Dermis microvascular lymphatic vessel endothelial cell (primary cell): Measurements from ENCODE around the gene ANKS3. TPM values are rescaled to one million over a fixed set of nuclear protein-coding genes. Genes with fewer than 3 reads are reported as not detected.

ENCODE experiments used
- DNase-seq, 2 donors: peaks; one replicate each; pipeline versions ENCODE4 v3.0.0 to v3.0.0-alpha.2; 2010; ENCODE audit warnings: low read depth in 2 of 2
- total RNA-seq: library from RNA; depleted of rRNA; stranded (reverse); fragments of >200 nt; gene quantifications from 2 replicates; pipeline ENCODE4 v1.2.1, GENCODE V29; 2014

Gene ANKS3
- total RNA-seq, 1 donor from 2014 or later = 9.0 TPM

DNA sequence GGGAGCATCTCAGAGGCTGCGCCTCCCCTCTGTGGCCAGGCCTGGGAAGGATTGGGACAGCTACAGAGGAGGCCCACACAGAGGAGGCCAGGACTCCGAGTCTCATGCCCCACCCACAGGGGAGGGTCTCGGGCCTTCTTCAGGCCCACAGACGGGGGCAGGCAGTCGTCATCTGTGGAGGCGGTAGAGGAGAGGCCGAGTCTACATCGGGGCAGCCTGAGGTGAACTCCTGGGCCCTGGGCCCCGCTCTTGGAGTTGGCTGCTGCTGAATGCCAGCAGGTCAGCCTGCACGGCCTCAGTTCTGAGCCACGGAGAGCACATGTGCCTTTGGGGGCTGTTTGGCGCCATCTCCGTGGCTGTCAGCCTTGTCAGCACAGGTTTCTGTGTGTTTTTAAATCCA is 48.8 kb downstream of the ANKS3 start:
- no peak for DNase-seq

DNA sequence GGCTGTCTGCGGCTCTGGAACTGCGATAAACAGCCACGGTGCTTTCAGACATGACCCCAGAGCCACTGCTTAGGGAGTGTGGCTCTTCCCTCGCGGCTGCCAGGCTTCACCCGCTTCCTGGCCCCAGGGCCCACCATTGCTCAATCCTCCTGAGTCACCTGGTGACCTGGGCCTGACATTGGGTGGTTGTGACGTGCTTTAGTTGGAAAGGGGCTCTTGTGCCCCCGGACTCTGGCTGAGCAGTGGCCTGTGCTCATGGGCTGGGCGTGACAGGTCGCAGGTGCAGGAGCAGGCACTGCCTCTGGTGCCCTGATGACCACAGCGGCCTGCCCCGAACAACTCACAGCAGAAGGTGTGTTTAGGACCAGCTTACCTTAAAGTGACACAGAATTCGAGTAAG is 49.3 kb downstream of the ANKS3 start:
- DNase-seq = no peak

DNA sequence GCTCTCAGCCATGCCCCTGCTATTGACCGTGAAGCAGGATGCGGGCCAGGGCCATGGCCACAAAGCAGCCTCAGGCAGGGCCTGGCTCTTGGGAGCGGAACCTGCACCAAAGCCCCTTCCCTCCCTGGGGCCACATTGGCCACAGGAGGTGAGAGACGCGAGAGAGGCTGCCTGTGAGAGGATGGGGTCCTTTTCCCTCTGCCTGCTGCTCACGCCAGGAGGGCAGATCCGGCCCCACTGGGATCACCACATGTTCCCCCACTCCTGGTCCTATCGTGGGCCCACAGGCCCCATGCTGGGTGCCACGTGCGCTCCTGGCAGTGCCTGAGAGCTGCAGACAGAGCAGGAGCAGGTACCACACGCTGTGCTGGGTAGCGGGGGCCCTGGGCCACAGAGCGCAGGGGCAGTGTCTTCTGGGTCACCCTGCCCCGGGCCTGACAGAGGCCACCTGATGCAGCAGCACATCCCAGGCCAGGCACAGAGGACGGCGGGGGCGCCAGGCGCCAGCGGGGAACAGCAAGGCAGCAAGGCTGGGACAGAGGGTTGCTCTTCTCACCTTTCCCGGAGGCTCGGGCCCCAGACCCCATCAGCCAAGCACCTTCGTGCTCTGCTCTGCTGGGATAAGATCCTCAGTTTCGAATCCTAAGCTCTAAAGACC is 49.9 kb downstream of the ANKS3 start:
- no peak for DNase-seq

DNA sequence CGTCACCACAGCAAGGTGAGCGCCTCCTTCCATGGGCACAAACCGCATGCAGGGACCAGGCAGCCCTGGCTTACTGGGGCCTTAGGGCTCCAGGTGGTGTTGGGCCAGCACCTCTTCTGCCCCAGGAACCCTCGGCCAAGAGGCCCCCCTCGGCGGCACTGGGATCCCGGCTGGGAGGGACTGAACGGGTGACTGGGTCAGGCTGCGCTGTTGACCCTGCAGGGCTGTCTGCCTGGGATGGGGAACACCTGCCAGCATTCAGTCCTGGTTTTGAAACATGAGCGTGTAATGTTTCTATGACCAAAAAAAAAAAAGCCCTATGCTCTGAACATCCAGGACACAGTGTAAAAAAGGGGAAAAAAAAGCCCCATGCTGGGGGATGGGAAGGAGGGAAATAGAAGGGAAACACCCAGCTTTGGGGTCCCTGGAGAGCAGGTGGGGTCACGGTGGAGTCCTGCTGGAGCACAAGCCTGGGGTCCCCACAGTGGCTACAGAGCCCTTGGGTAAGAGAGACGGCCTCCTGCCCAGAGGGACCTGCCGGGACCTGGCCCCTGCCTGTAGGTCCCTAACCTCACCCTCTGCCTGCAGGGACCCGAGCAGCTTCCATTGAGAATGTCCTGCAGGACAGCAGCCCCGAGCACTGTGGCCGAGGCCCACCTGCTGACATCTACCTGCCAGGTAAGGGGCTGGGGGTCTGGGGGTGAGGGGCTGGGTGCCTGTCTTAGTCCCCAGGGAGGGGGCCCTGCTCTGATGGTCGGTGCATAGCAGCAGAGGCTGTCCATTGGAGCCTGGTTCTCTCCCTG is 50.6 kb downstream of the ANKS3 start:
- DNase-seq = no peak

DNA sequence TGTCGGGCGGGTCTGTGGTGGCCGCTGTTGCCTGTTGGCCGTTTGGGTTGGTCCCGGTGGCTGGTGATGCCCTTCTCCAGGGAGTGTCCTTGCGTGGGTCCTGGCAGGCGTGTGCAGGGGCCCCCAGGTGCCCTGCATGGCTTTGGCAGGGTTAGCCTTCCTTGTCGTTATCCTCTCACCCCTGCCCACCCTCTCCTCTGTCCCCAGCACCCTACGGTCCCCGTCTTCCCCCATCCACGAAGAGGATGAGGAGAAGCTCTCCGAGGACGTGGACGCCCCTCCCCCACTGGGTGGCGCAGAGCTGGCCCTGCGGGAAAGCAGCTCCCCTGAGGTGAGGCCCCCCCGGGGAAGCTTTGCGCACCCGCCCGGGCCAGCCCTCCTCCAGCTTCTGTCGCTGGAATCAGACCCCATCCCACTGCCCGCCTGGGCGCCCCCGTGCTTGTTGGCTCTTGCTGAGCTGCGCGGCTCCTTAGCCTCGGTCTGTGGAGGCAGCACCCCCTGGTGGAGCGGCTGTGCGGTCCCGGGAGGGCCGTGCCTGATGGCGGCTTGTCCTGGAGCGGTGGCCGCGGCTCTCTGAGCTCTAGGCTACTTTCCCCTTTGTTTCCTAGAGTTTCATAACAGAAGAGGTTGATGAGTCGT is 51.3 kb downstream of the ANKS3 start:
- peak in 1 of 2 donors; percentile 28 for DNase-seq

DNA sequence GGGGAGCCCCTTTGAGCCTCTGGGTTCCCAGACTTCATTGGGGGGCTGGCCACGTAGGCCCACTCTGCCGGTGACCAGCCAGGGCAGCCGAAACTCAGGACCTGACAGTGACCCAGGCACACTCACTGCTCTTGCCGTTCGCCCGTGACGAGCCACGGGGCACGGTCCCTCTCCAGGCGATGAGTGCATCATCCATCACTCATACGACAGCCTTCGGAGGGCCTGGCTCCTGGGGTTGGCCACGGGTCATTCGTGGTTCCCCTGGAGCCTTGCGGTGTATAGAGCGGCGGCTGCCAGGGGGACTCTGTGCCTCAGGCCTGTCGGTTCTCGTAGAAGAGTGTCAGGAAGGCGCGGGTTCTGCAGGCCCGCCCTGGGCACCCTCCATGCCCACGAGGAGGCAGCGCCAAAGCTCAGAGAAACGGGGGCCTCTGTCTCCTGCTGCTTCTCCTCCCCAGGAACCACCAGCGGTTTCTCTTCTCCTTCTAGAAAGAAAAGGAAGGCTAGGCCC is 51.9 kb downstream of the ANKS3 start:
- no peak for DNase-seq

DNA sequence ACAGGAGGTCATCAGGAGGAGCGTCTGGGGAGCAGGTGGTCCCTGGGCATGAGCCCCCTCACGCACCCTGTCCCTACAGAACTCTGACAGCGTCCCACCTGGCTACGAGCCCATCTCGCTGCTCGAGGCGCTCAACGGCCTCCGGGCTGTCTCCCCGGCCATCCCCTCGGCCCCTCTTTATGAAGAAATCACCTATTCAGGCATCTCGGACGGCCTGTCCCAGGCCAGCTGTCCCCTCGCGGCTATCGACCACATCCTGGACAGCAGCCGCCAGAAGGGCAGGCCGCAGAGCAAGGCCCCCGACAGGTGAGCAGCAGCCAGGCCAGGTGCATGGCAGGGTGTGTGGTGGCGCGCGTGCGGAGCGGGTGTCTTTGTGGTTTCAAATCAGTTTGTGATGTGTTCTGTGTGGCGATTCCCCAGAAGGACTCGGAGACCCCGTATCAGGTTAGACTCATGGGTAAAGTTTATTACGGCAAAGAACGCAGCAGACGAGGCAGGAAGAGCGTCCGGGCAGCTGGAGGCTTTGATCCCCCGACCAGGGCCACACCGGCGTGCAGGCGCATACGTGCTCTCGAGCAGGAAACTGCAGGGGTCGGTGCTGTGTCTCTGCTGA is 52.5 kb downstream of the ANKS3 start:
- no peak for DNase-seq

DNA sequence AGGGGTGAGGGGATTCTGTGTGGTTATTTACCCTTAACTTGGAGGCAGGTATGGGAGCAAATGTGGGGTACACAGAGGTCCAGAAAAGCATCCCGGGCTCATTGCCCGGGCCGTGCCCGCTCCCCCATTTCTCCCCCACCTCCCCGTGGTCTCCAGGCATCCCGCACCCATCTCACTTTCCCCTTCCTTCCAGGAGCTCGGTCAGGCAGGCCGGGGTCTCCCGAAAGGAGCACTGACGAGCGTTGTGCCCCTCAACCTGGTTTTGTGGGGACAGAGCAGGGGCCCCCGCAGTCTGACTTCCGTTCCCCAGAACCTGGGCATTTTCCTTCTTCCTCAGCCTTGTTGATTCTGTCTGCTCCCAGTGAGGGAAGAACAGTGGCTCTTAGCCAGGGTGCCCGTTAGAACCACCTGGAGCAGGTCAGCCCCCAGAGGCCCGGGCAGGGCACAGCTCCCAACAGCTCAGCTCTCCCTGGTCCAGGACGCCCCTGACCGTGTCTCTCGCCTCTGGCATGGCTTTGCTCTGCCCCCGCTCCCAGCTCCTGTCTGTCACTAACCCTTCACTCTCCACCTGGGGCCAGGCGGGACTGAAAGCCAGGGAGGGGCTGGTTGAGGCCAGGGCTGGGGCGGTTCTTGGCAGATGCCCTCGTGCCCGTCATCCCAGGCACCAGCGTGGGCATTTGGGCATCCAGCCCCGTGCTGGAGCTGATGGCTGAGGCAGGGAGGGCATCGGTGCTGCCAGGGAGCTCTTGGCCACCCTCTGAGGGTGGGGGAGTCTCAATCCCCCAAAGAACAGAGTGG is 53.2 kb downstream of the ANKS3 start:
- DNase-seq = no peak

DNA sequence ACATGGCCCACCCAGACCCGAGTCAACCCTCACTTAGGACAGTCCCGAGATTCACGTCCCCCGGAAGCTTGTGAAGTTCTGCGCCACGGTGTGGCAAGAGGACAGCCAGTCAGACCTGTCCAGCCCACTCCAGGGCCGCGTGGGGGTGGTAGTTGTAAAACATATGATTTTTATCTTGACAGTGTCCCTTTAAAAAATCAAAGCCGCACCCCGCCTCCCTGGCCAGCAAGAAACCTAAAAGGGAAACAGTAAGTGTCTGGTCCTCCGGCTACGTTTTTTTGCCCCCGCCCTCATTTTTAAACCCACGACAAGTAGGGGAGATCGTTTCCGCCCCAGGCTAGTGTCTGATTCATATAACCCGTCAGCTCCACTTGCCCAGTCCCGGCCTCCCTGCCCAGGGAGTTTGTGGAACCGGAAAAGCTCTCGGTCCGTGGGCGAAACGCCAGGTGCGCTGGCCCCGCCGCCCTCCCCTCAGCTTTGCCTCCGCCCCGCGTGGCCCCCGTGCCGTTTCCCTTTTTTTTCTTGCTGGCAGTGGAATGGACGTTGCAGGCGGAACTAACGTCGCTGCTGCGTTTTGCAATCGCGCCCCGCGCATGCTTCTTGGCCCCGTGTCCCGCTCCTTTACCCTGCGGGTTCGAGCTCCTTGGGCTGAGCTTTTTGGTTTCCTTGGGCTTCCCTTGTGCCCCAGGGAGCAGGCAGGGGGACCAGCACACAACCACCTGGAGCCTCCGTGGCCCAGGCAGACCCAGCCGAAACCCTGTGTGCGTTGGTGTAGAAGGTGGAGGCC is 54.0 kb downstream of the ANKS3 start:
- peak; percentile 54 to 80 for DNase-seq

DNA sequence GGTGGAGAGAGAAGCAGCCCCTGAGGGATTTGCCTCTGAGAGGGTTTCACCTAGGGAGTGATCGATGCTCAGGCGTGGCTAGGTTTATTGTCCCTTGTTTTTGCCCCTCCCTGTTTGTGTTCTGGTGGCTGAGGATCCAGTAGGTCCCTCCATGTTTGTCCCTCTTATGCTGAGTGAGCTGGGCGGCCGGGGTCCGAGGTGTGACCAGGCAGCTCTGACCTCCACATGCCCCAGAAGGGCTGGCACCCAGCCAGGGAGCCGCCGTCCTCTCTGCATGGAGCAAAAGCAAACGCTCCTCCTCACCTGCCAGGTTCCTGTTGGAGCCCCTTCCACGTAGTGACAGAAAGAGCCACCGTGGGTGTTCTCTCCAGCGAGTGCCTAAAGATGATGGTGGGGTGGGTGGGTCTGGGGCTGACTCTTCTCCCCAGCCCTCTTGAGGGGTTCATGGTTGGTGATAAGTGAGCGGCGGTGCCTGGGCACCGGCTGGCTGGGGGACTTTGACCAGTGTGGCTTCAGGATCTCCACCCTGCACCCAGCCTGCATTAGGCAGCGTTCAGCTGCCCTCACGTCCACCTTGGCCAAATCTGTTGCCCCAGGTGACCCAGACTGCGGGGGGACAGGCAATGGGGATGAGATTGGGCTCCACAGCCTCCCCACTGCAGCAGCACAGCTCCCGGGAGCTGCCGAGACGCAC is 54.8 kb downstream of the ANKS3 start:
- no peak for DNase-seq

DNA sequence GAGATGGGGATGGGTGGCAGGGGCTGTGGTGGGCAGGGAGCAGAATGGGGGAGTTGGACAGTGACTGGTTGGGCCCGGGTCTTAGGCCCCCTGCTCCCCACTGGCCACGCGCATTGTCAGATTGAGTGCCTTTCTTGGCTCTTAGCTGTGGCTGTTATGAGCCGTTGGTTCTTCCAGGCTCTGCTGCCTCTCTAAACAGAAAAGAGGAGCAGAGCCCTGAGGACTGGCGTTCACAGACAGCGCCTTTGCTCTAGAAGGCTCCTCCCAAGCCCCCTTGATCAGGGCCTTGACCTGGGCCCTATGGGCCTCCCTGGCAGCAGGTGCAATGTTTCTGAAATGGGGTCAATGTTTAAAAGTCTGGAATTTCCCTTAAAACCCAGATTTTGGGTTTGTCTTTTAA is 55.5 kb downstream of the ANKS3 start:
- no peak for DNase-seq

DNA sequence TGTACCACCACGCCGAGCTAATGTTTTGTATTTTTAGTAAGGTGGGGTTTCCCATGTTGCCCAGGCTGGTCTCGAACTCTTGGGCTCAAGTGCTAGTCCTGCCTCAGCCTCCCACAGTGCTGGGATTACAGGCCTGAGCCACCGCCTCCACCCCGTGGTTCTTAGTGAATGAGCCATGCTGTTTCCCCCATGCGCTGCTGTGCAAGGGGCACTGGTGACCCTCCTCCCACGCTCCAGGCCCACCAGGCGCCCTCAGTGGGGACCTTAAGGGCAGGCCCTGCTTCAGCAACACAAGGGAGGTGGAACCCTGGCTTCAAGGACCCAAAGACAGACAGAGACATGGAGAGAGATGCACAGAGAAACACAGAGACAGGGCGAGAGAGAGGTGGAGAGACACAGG is 56.1 kb downstream of the ANKS3 start:
- DNase-seq = no peak

DNA sequence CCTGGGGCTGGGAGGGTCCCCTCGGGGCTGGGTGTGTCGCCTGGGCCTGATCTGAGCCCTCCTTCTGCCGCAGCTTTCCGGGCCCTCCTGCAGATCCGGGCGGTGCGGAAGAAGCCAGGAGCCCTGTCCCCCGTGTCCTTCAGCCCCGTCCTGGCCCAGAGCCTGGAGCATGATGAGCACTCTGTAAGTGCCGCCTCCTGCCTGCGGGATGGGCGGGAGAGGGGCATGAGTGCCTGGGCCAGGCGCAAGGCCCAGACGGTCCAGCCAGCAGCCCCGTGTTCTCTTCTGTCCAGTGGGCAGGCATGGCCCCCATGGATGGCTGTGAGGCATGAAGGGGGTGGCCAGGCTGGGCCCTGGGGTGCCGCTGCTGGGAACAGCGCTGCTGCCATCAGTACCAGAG is 56.7 kb downstream of the ANKS3 start:
- no peak for DNase-seq

DNA sequence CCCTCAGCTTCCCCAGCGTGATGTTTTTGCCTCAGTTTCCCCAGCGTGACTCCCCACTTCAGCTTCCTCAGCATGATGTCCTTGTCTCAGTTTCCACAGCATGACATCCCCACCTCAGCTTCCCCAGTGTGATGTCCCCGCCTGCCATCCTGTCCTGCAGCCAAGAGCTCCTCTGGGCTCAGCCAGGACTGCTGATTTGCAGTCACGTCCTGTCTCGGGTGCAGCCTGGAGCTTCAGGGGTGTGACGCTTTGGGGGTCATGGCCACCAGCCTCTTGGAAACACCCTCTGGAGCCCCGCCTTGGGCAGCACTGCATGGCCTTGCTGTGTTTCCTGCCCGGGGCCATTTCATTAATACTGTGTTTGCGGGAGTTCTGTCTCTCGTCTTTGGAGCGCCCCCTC is 57.2 kb downstream of the ANKS3 start:
- DNase-seq = no peak

DNA sequence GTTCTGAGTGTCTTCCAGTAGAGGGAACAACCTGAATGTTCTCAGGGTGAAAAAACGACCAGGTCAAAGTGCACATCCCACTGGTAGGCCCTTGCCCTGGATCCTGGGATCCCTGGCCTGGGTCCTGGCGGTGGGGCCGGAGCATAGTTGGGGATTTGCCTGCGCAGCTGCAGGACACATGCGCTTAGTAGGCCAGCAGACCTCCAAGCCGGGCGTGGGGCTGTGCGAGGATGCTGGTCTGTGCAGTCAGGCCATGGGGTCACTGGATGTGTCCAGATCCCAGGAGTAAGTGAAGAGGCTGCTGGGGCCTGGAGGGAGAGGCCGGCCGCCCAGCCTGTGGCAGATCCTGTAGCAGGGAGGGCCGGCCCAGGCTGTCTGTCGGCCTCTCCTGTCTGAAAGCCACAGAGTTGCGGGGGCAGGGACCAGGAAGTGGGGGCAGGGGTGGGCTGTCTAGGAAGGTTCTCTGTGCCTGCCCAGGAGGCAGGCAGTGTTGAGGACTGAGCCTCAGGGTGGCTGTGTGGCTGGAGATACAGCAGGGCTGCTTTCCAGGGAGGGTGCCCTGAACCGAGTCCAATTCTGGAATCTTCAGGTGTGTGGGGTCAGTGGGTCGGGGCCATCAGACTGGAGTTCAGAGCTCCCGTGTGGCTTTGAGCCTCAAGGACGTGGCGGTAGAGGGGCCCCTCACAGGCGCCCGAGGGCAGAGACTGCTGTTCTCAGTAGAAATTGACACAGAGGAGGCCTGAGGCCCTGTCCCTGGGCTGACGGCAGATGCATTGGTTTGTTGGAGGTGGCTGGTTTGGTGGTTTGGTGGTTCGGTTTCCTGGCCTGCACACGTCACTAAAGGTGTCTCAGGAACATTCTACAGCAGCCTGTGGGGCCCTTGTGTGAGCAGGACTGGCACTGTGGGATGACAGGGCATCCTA is 57.9 kb downstream of the ANKS3 start:
- no peak for DNase-seq

DNA sequence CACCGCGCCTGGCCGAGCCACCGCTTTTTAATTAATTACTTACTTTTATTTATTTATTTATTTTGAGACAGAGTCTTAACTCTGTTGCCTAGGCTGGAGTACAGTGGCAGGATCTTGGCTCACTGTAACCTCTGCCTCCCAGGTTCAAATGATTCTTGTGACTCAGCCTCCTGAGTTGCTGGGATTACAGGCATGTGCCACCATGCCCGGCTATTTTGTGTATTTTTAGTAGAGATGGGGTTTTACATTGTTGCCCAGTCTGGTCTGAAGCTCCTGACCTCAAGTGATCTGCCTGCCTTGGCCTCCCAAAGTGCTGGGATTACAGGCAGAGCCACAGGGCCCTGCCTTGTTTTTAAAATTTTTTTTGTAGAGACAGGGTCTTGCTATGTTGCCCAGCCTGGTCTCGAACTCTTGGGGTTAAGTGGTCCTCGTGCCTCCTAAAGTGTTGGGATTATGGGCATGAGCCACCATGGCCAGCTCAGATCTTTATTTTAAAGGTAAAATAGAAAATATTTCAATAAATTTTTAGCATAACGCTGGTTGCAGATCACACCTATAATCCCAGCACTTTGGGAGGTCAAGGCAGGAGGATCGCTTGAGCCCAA is 59.0 kb downstream of the ANKS3 start:
- DNase-seq = no peak

DNA sequence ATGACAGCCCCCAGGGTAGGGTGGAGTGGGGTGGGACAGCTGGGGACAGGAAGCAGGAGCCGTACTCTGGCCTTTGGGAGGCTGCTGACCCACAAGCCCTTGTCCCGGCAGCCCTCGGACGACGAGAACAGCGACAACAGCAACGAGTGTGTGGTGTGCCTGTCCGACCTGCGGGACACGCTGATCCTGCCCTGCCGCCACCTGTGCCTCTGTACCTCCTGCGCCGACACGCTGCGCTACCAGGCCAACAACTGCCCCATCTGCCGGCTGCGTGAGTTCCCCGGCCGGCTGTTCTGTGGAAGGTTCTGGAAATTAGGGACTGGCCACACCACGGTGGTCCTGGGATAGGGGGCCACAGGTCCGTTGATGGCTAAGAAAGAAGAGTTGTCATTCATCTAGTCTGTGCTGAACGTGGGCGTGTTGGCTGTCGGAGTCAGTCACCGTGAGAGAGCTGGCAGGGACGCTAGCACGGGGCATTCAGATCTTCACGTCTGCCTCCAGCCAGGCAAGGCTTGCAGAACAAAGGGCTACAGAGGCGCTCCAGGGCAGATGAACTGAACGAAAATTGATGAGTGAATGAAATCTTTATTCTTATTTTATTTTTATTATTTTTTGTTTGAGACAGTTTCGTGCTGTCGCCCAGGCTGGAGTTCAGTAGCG is 60.6 kb downstream of the ANKS3 start:
- DNase-seq = no peak
